ENCODE measurements around the gene MRI1. TPM values are rescaled to one million over a fixed set of nuclear protein-coding genes. Genes with fewer than 3 reads are reported as not detected.
A peak's percentile ranks its signal among the peaks of the same experiment; 100 is the strongest.
"Not testable (repeated sequence)": the region's sequence is repeated elsewhere in the genome, so short reads cannot be mapped to it uniquely, and the experiment has no call there.

Gene MRI1
- total RNA-seq, 1 experiment from 2014 or later: 33.4 TPM

DNA sequence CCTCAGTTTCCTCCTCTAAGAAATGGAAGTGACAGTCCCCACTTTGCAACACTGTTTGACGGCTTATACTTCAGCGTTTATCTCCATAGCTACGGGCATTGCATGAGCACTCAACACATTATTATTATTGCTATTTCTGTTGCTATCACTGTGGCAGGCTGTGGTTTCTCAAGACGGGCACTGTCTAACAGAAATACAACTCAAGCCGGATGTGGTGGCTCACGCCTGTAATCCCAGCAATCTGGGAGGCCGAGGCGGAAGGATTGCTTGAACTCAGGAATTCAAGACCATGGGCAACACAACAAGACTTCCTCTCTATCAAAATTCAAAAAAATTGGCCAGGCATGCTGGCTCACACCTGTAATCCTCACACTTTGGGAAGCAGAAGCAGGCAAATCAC, 26.0 kb downstream of the MRI1 start:
- no peak for DNase-seq
- H3K4me2 ChIP-seq (ENCODE audit: low read depth, low read length, poor library complexity, severe bottlenecking): no peak overlapping the region
- H4K20me1 ChIP-seq (ENCODE audit: insufficient read depth, low read depth, low read length): no peaks in the 10 kb centered on the region
- H3K4me3 ChIP-seq (ENCODE audit: low read length): no peak overlapping the region
- H3K27me3 ChIP-seq (ENCODE audit: low read length): no peaks in the 10 kb centered on the region
- H3K79me2 ChIP-seq (ENCODE audit: low read length): no peaks in the 10 kb centered on the region
- H3K36me3 ChIP-seq (ENCODE audit: insufficient read depth, low read length): no peaks in the 10 kb centered on the region
- H3K9me2 ChIP-seq (replicated peaks; ENCODE audit: insufficient read depth, low read length): no peaks in the 10 kb centered on the region
- H3K4me1 ChIP-seq (ENCODE audit: low read length): peaks cover 9% of the 10 kb centered on the region
- H2AFZ ChIP-seq (ENCODE audit: low read length): no peak overlapping the region
- no peaks in the 10 kb centered on the region for H3K9me3 ChIP-seq (ENCODE audit: low read length)
- no peak overlapping the region for H3K27ac ChIP-seq (ENCODE audit: low read length)
- no peak overlapping the region for H3K9ac ChIP-seq (ENCODE audit: low read length)

DNA sequence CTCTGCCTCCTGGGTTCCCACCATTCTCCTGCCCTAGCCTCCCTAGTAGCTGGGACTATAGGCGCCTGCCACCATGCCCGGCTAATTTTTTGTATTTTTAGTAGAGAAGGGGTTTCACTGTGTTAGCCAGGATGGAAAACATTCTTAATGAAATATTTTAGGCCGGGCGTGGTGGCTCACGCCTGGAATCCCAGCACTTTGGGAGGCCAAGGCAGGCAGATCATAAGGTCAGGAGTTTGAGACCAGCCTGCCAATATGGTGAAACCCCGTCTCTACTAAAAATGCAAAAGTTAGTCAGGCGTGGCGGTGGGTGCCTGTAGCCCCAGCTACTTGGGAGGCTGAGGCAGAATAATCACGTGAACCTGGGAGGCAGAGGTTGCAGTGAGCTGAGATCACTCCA, 29.0 kb downstream of the MRI1 start:
- H3K27me3 ChIP-seq (ENCODE audit: low read length); H2AFZ ChIP-seq (ENCODE audit: low read length); H4K20me1 ChIP-seq (ENCODE audit: insufficient read depth, low read depth, low read length); H3K9ac ChIP-seq (ENCODE audit: low read length); H3K4me2 ChIP-seq (ENCODE audit: low read depth, low read length, poor library complexity, severe bottlenecking); H3K27ac ChIP-seq (ENCODE audit: low read length); H3K79me2 ChIP-seq (ENCODE audit: low read length); H3K4me3 ChIP-seq (ENCODE audit: low read length); H3K9me2 ChIP-seq (replicated peaks; ENCODE audit: insufficient read depth, low read length); DNase-seq; H3K36me3 ChIP-seq (ENCODE audit: insufficient read depth, low read length); H3K9me3 ChIP-seq (ENCODE audit: low read length): not testable (repeated sequence)
- H3K4me1 ChIP-seq (ENCODE audit: low read length): peaks cover 18% of the 10 kb centered on the region

DNA sequence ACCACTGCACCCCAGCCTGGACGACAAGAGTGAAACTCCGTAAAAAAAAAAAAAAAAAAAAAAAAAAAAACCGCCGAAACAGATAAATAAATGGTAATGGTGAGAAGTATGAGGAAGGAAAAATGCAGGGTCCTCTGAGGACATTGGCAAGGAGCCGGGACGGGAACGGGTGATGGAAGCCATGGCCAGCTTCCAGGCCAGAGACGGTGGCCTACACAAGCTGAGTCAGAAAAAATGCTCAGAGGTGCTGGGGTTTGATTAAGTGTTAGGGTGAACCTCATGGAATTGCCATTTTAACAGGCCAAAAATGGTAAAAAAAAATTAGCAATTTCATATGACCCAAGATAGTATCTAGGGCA, 30.1 kb downstream of the MRI1 start:
- H3K36me3 ChIP-seq (ENCODE audit: insufficient read depth, low read length): no peaks in the 10 kb centered on the region
- H3K79me2 ChIP-seq (ENCODE audit: low read length): peaks cover 2% of the 10 kb centered on the region; the same call in 1 of the 2 replicates
- no peaks in the 10 kb centered on the region for H3K27me3 ChIP-seq (ENCODE audit: low read length)
- H3K9ac ChIP-seq (ENCODE audit: low read length): peak overlapping the region; percentile 72
- H4K20me1 ChIP-seq (ENCODE audit: insufficient read depth, low read depth, low read length): no peaks in the 10 kb centered on the region
- H3K9me3 ChIP-seq (ENCODE audit: low read length): no peaks in the 10 kb centered on the region
- no peaks in the 10 kb centered on the region for H3K9me2 ChIP-seq (replicated peaks; ENCODE audit: insufficient read depth, low read length)
- peaks cover 18% of the 10 kb centered on the region for H3K4me1 ChIP-seq (ENCODE audit: low read length)
- DNase-seq: no peak
- H3K4me3 ChIP-seq (ENCODE audit: low read length): peak overlapping the region; percentile 85
- H3K4me2 ChIP-seq (ENCODE audit: low read depth, low read length, poor library complexity, severe bottlenecking): peak overlapping the region; percentile 91
- no peak overlapping the region for H3K27ac ChIP-seq (ENCODE audit: low read length)
- H2AFZ ChIP-seq (ENCODE audit: low read length): peak overlapping the region; percentile 86; the same call in 1 of the 2 replicates

DNA sequence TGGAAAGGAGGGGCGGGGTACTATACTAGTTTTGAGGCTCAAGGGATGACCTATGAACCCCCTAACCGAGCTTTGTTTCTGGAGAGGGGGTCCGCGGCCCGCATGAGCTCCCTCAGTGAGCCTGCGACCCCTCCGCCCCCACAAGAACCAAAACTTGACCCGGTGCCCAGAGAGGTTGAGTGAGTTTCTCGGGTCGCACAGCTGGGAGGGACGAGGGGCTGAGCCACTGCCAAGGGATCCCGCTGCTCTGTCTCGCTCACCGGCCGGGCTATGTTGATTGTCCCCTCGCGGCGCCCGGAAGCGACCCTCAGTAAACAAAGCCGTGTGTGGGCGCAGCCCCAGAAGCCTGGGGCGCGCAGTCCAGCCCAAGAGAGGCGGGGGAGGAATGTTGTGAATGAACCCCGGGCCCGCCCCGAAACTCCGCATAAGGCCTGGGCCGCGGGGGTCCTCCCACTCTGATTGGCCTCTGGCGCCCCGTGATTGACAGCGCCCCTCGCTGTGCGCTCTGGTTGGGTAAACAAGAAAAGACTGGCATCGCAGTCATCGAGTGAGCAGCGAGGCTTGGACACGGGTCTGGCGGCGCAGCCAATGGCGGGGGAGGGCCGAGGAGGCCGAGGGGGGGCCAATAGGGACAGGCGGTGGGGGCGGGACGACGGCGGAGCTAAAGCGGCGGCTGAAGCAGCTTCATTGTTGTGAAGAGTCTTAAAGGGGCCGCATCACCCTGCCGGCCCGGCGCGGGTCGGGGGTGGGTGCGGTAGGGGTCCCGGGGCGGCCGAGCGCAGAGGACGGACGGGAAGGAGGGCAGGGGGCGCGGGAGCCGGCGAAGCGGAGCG, 30.7 kb downstream of the MRI1 start, which contains the start of gene ZSWIM4:
TSS of gene ZSWIM4 (plus strand) at position 687 of the 833 bp plus-strand sequence. CDS start 206 bp downstream, outside the sequence.
- Histone ChIP-seq H4K20me1 (ENCODE audit: insufficient read depth, low read depth, low read length) (no peaks in the 10 kb centered on the region), H3K9me2 (replicated peaks; ENCODE audit: insufficient read depth, low read length) (no peaks in the 10 kb centered on the region), H3K79me2 (ENCODE audit: low read length) (peaks cover 2% of the 10 kb centered on the region; the same call in 1 of the 2 replicates), H3K36me3 (ENCODE audit: insufficient read depth, low read length) (no peaks in the 10 kb centered on the region), H3K4me1 (ENCODE audit: low read length) (peaks cover 18% of the 10 kb centered on the region), H3K27me3 (ENCODE audit: low read length) (no peaks in the 10 kb centered on the region), H2AFZ (ENCODE audit: low read length) (peak within 1 kb of the TSS; percentile 91; the same call in 1 of the 2 replicates), H3K9me3 (ENCODE audit: low read length) (no peaks in the 10 kb centered on the region), H3K4me3 (ENCODE audit: low read length) (peak within 1 kb of the TSS; percentile 85), H3K4me2 (ENCODE audit: low read depth, low read length, poor library complexity, severe bottlenecking) (peak within 1 kb of the TSS; percentile 91), H3K9ac (ENCODE audit: low read length) (peak within 1 kb of the TSS; percentile 85), H3K27ac (ENCODE audit: low read length) (no peak within 1 kb of the TSS)
- peak; percentile 99 for DNase-seq

DNA sequence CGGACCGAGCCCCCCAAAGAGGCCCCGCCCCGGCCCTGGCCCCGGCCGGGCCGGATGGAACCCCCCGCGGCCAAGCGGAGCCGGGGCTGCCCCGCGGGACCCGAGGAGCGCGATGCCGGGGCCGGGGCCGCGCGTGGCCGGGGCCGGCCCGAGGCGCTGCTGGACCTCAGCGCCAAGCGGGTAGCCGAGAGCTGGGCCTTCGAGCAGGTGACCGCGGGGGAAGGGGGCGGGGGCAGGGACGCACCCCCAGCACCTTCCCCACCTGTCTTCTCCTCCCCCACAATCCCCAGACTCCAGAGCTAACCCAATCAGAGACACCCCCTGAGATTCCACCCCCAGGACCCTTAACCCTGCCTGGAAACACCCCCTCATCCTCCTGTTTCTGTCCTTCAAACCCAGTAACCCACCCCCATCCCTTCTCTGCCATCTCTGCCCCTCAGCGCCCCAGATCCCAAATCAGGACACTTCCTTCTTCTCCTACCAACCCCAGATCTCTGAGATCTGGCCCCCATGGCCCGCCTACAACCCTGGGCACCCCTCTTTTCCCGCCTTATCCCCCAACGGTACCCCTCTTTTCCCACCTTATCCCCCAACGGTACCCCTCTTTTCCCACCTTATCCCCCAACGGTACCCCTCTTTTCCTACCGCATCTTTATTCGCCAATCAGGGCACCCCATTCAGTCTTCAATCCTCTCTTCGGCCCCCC, 31.4 kb downstream of the MRI1 start:
- no peaks in the 10 kb centered on the region for H3K9me2 ChIP-seq (replicated peaks; ENCODE audit: insufficient read depth, low read length)
- no peaks in the 10 kb centered on the region for H3K27me3 ChIP-seq (ENCODE audit: low read length)
- H3K4me1 ChIP-seq (ENCODE audit: low read length): peaks cover 18% of the 10 kb centered on the region
- peaks cover 2% of the 10 kb centered on the region; the same call in 1 of the 2 replicates for H3K79me2 ChIP-seq (ENCODE audit: low read length)
- H3K36me3 ChIP-seq (ENCODE audit: insufficient read depth, low read length): no peaks in the 10 kb centered on the region
- H2AFZ ChIP-seq (ENCODE audit: low read length): peak overlapping the region; percentile 91; the same call in 1 of the 2 replicates
- H3K9ac ChIP-seq (ENCODE audit: low read length): peak overlapping the region; percentile 85
- no peak for DNase-seq
- H3K4me2 ChIP-seq (ENCODE audit: low read depth, low read length, poor library complexity, severe bottlenecking): peak overlapping the region; percentile 88
- no peaks in the 10 kb centered on the region for H4K20me1 ChIP-seq (ENCODE audit: insufficient read depth, low read depth, low read length)
- H3K4me3 ChIP-seq (ENCODE audit: low read length): peak overlapping the region; percentile 85
- no peaks in the 10 kb centered on the region for H3K9me3 ChIP-seq (ENCODE audit: low read length)
- H3K27ac ChIP-seq (ENCODE audit: low read length): no peak overlapping the region

DNA sequence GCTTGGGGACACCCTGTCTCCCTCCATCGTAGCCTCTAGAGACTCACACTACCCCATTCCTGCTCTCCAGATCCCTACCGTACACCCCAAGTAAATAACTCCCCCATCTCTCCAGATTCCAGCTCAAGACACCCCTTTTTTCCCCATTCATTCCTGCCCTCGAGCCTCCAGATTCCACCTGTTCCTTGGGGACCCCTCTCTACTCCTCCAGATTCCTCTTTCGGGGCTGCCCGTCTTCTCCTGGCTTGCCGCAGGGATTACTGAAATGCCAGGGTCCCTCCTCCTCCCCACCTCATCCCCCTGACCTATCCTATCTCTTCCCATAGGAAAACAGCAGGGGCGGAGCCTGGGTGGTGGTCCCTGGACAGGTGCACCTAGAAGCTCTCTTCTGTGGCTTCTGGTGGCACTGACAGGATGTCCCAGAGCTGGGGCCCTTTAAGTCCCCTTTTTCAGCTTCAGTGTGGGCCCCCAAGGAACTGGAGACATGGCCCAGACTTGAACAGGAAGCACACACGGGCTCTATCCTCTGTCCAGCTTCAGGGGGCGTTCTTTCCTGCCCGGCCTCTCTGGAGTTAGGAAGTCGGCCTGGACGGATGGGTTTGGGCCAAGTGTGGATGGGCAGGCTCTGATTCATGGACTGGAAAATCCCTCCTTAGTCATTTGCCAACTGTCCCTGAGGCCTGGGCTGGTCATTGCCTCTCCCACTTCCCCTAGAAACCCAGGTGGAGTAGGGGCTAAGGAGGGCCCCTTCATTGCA, 32.2 kb downstream of the MRI1 start:
- peak overlapping the region; percentile 85 for H3K4me3 ChIP-seq (ENCODE audit: low read length)
- no peak overlapping the region for H3K27ac ChIP-seq (ENCODE audit: low read length)
- H3K9ac ChIP-seq (ENCODE audit: low read length): peak overlapping the region; percentile 85
- DNase-seq: no peak
- H3K36me3 ChIP-seq (ENCODE audit: insufficient read depth, low read length): no peaks in the 10 kb centered on the region
- H3K4me2 ChIP-seq (ENCODE audit: low read depth, low read length, poor library complexity, severe bottlenecking): peak overlapping the region; percentile 88
- no peaks in the 10 kb centered on the region for H3K27me3 ChIP-seq (ENCODE audit: low read length)
- peaks cover 2% of the 10 kb centered on the region; the same call in 1 of the 2 replicates for H3K79me2 ChIP-seq (ENCODE audit: low read length)
- no peaks in the 10 kb centered on the region for H3K9me3 ChIP-seq (ENCODE audit: low read length)
- H4K20me1 ChIP-seq (ENCODE audit: insufficient read depth, low read depth, low read length): no peaks in the 10 kb centered on the region
- H2AFZ ChIP-seq (ENCODE audit: low read length): no peak overlapping the region
- no peaks in the 10 kb centered on the region for H3K9me2 ChIP-seq (replicated peaks; ENCODE audit: insufficient read depth, low read length)
- H3K4me1 ChIP-seq (ENCODE audit: low read length): peaks cover 18% of the 10 kb centered on the region

DNA sequence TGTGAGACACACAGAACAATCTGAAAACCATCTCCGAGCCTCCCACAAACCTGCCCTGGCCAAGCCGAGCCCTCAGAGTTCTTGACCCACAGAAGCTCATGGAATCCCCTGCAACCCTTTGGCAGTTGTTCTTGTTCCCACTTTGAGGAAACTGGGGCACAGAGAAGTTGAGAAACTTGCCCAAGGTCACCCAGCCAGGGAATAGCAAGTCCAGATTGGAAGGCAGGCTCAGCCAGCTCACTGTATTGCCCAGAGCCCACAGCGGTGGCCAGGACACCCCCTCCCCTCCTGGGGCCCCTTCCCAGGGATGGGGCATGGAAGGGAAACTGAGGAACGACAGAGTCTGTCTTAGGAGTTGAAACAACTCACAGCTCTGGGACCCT, 32.7 kb downstream of the MRI1 start:
- Histone ChIP-seq H2AFZ (ENCODE audit: low read length) (no peak overlapping the region), H4K20me1 (ENCODE audit: insufficient read depth, low read depth, low read length) (no peaks in the 10 kb centered on the region), H3K36me3 (ENCODE audit: insufficient read depth, low read length) (no peaks in the 10 kb centered on the region), H3K4me2 (ENCODE audit: low read depth, low read length, poor library complexity, severe bottlenecking) (peak overlapping the region; percentile 88), H3K9me2 (replicated peaks; ENCODE audit: insufficient read depth, low read length) (no peaks in the 10 kb centered on the region), H3K4me3 (ENCODE audit: low read length) (no peak overlapping the region), H3K9ac (ENCODE audit: low read length) (peak overlapping the region; percentile 85; the same call in 1 of the 2 replicates), H3K9me3 (ENCODE audit: low read length) (no peaks in the 10 kb centered on the region), H3K4me1 (ENCODE audit: low read length) (peaks cover 18% of the 10 kb centered on the region), H3K27me3 (ENCODE audit: low read length) (no peaks in the 10 kb centered on the region), H3K27ac (ENCODE audit: low read length) (no peak overlapping the region), H3K79me2 (ENCODE audit: low read length) (peaks cover 2% of the 10 kb centered on the region; the same call in 1 of the 2 replicates)
- DNase-seq: no peak

All from Karpas-422 (cell line).